GM12878 (cell line): ENCODE measurements around the gene NRXN3. TPM values are rescaled to one million over a fixed set of nuclear protein-coding genes. Genes with fewer than 3 reads are reported as not detected.

Experiments used
- ATAC-seq: fragments of 200-7000 bp; cut with Tn5 transposase; 3 replicates; pipeline ENCODE4 v1.9.1; 2020; ENCODE audit warnings: mild to moderate bottlenecking, moderate library complexity
- BruUV-seq: library from RNA; stranded (reverse); fragments of 400-500 nt; replicated peaks from 2 replicates; lab custom pipeline; 2021; lab: Mats Ljungman, UMichigan
- CTCF ChIA-PET: fragments of 300-600 bp; sonication (Branson Sonifier 250); formaldehyde crosslinking; extraction: SDS; loops from one replicate; lab custom pipeline; 2021; ENCODE audit warnings: inconsistent platforms; lab: Yijun Ruan, JAX
- POLR2A ChIA-PET: fragments of 350-600 bp; formaldehyde crosslinking; extraction: SDS; loops from one replicate; lab custom pipeline; 2021; ENCODE audit warnings: inconsistent platforms; lab: Charles Lee
- RAD21 ChIA-PET: fragments of 300-600 bp; sonication (Branson Sonifier 250); formaldehyde crosslinking; loops from one replicate; lab custom pipeline; 2023; ENCODE audit warnings: antibody characterized with exemption; ENCODE audit not compliant: unreplicated experiment; lab: Charles Lee
- SMC1A ChIA-PET: fragments of 300-600 bp; sonication (Branson Sonifier 250); formaldehyde crosslinking; loops from one replicate; lab custom pipeline; 2023; ENCODE audit not compliant: unreplicated experiment, uncharacterized antibody; lab: Charles Lee
- DNase-seq: peaks from one replicate; pipeline ENCODE4 v3.0.0-alpha.2; 2011; ENCODE audit warnings: low read depth, low spot score
- FAIRE-seq: peaks from 3 replicates; lab custom pipeline; 2011; peaks lifted over from hg19 to GRCh38; lab: Jason Lieb, UNC
- H2AFZ ChIP-seq: 2 replicates; pipeline ENCODE4 v1.6.0; 2011; ENCODE audit warnings: low read depth, low read length, control low read depth; ENCODE audit not compliant: control insufficient read depth
- H3K27ac ChIP-seq: 2 replicates; pipeline ENCODE4 v1.5.1; 2011; ENCODE audit warnings: control low read depth; ENCODE audit not compliant: control insufficient read depth, insufficient read depth
- H3K27me3 ChIP-seq, 2 experiments: replicated peaks in 1 of 2; 2 replicates each; pipeline versions ENCODE4 v1.6.0 to v1.6.1; 2011; ENCODE audit warnings: low read length in 1 of 2; ENCODE audit not compliant: control insufficient read depth in 2 of 2, insufficient read depth in 2 of 2
- H3K36me3 ChIP-seq, 2 experiments: 2 replicates each; pipeline ENCODE4 v1.5.1; 2011; ENCODE audit warnings: low read length in 1 of 2; ENCODE audit not compliant: control insufficient read depth in 2 of 2, insufficient read depth in 2 of 2
- H3K4me1 ChIP-seq: 2 replicates; pipeline ENCODE4 v1.6.1; 2011; ENCODE audit warnings: mild to moderate bottlenecking, low read length, moderate library complexity, mixed read lengths; ENCODE audit not compliant: control insufficient read depth, insufficient read depth
- H3K4me2 ChIP-seq: 2 replicates; pipeline ENCODE4 v1.6.0; 2011; ENCODE audit warnings: control low read depth; ENCODE audit not compliant: control insufficient read depth, insufficient read depth
- H3K4me3 ChIP-seq: fragments of 200-600 bp; sonication (generic); 2 replicates; pipeline ENCODE4 v1.5.1; 2016
- H3K79me2 ChIP-seq: 2 replicates; pipeline ENCODE4 v1.6.0; 2011; ENCODE audit warnings: low read length; ENCODE audit not compliant: control insufficient read depth, insufficient read depth
- H3K9ac ChIP-seq: 2 replicates; pipeline ENCODE4 v1.8.0; 2011; ENCODE audit warnings: low read length, control low read depth, mixed read lengths; ENCODE audit not compliant: control insufficient read depth, insufficient read depth
- H3K9me3 ChIP-seq: replicated peaks from 3 replicates; pipeline ENCODE4 v1.5.1; 2011; ENCODE audit warnings: mild to moderate bottlenecking, low read length; ENCODE audit not compliant: control insufficient read depth, insufficient read depth
- H4K20me1 ChIP-seq: 2 replicates; pipeline ENCODE4 v1.6.0; 2011; ENCODE audit not compliant: control insufficient read depth, insufficient read depth
- BCL3 ChIP-seq: IDR thresholded peaks from 2 replicates; pipeline ENCODE4 v1.6.1; 2011; ENCODE audit warnings: borderline replicate concordance, low read depth, mild to moderate bottlenecking, moderate library complexity, low read length; ENCODE audit not compliant: insufficient read depth, poor library complexity, severe bottlenecking
- CTCF ChIP-seq, 3 experiments: IDR thresholded peaks in 2 of 3; conservative IDR thresholded peaks in 1 of 3; 2 replicates each; pipeline ENCODE4 v1.5.1; 2011; ENCODE audit warnings: low read depth in 3 of 3, low read length in 3 of 3, mild to moderate bottlenecking in 3 of 3, control low read depth in 2 of 3, moderate library complexity in 2 of 3, inconsistent platforms in 1 of 3, mixed read lengths in 1 of 3; ENCODE audit not compliant: control insufficient read depth in 2 of 3, insufficient read depth in 1 of 3; ENCODE audit errors: extremely low read depth in 1 of 3
- EED ChIP-seq: sonication (generic); IDR thresholded peaks from 2 replicates; pipeline ENCODE4 v1.6.1; 2016; ENCODE audit warnings: antibody characterized with exemption, low read depth
- EGR1 ChIP-seq, 2 experiments: IDR thresholded peaks; 1 replicate in 1 of 2; 2 replicates in 1 of 2; pipeline ENCODE4 v1.6.1; 2011 to 2012; ENCODE audit warnings: low read depth in 2 of 2, low read length in 2 of 2, borderline replicate concordance in 1 of 2, mild to moderate bottlenecking in 1 of 2, moderate library complexity in 1 of 2
- ETV6 ChIP-seq, 2 experiments: fragments of 450-650 bp in 1 of 2; IDR thresholded peaks in 1 of 2; conservative IDR thresholded peaks in 1 of 2; 2 replicates each; pipeline ENCODE4 v1.6.1; 2014; ENCODE audit warnings: antibody characterized with exemption in 1 of 2, borderline replicate concordance in 1 of 2, low read depth in 1 of 2, mild to moderate bottlenecking in 1 of 2, moderate library complexity in 1 of 2
- PAX8 ChIP-seq: fragments of 450-650 bp; IDR thresholded peaks from 2 replicates; pipeline ENCODE4 v1.6.1; 2017; ENCODE audit warnings: mild to moderate bottlenecking, moderate library complexity
- SP1 ChIP-seq: IDR thresholded peaks from one replicate; pipeline ENCODE4 v1.6.1; 2011; ENCODE audit warnings: low read depth, low read length
- TCF7 ChIP-seq: IDR thresholded peaks from 2 replicates; pipeline ENCODE4 v1.6.1; 2014; ENCODE audit warnings: antibody characterized with exemption, borderline replicate concordance
- ZBTB11 ChIP-seq: fragments of 450-650 bp; formaldehyde crosslinking; IDR thresholded peaks from 2 replicates; pipeline ENCODE4 v1.5.0; 2022; ENCODE audit warnings: mild to moderate bottlenecking, missing genetic modification characterization
- ZNF207 ChIP-seq: fragments of 450-650 bp; IDR thresholded peaks from 2 replicates; pipeline ENCODE4 v1.6.1; 2014; ENCODE audit warnings: antibody characterized with exemption, mild to moderate bottlenecking, borderline replicate concordance
- ZNF384 ChIP-seq: IDR thresholded peaks from 2 replicates; pipeline ENCODE4 v1.6.1; 2012; ENCODE audit warnings: low read depth, mild to moderate bottlenecking, low read length, improper control_type of control experiment, borderline replicate concordance
- ZSCAN29 ChIP-seq: fragments of 450-650 bp; IDR thresholded peaks from 2 replicates; pipeline ENCODE4 v1.6.1; 2017; ENCODE audit warnings: mild to moderate bottlenecking, moderate library complexity
- WGBS: methylation state at CpG from one replicate; pipeline ENCODE4 v1.1.6; 2016; ENCODE audit warnings: low lambda C conversion rate; ENCODE audit not compliant: insufficient replicate concordance, insufficient coverage; ENCODE audit errors: missing lambda C conversion rate; 5-methylcytosine and 5-hydroxymethylcytosine counted together
- in situ Hi-C: fragments of 300-500 bp; cut with MboI; formaldehyde crosslinking; loops from 9 replicates; pipeline ENCODE4 v1.14.3; 2018; ENCODE audit warnings: mixed read lengths
- intact Hi-C: fragments of 100-400 bp; cut with micrococcal nuclease; formaldehyde crosslinking; loops from one replicate; pipeline ENCODE4 v1.14.2; 2022; ENCODE audit not compliant: unreplicated experiment
- polyA plus RNA-seq, 11 experiments: library from polyadenylated mRNA; depleted of rRNA in 4 of 11; unstranded in 6 of 11; stranded (reverse) in 5 of 11; fragments of >200 nt; fragmentation: Nextera tagmentation in 4 of 11; fragmentation: Illumina TruSeq in 1 of 11; extraction: Ambion mirVana in 4 of 11; extraction: Trizol in 1 of 11; gene quantifications; 1 replicate in 1 of 11; 2 replicates in 10 of 11; pipeline versions ENCODE4 v1.2.1 to v1.2.3, GENCODE V29; 2011 to 2016; ENCODE audit warnings: inconsistent platforms in 2 of 11, missing spikeins in 2 of 11, low read depth in 1 of 11
- total RNA-seq, 4 experiments: library from RNA; depleted of rRNA in 3 of 4; stranded (reverse); fragments of >200 nt in 3 of 4; fragmentation: Illumina TruSeq in 1 of 4; extraction: Trizol in 1 of 4; gene quantifications; 2 replicates each; pipeline versions ENCODE4 v1.2.1 to v1.2.3, GENCODE V29; 2013 to 2021
- TF ChIP-seq, protein P1 (sequence below): IDR thresholded peaks from 2 replicates; pipeline ENCODE4 v1.6.1; 2012; ENCODE audit warnings: low read depth, low read length, improper control_type of control experiment
- TF ChIP-seq, protein P2 (sequence below): fragments of 450-650 bp; IDR thresholded peaks from 2 replicates; pipeline ENCODE4 v1.6.1; 2016; ENCODE audit warnings: mild to moderate bottlenecking

Gene NRXN3
- total and polyA plus RNA-seq, 10 of the 15 experiments (the other 5 are each of a cell fraction or from before 2014, with no cell fraction given), result 0.52 to 3.3 (median 1.4) TPM

- H3K4me1 ChIP-seq, result no peaks in the 10 kb centered on the region
- no peak overlapping the region for H3K27ac ChIP-seq
- BruUV-seq, result no TSS peak
- SMC1A ChIA-PET, result no interaction called here
- DNase-seq (no peak), ATAC-seq (no peak), FAIRE-seq (no peak)
- RAD21 ChIA-PET, result no interaction called here
- H3K9me3 ChIP-seq, result no peaks in the 10 kb centered on the region
- H3K4me3 ChIP-seq, result no peak overlapping the region
- in situ Hi-C loops (no loop called here), intact Hi-C loops (no loop called here)
- WGBS, result 18% methylated on average over 2 of the region's 2 CpGs
- no peaks in the 10 kb centered on the region for H3K36me3 ChIP-seq
- no peaks in the 10 kb centered on the region for H4K20me1 ChIP-seq
- no peak overlapping the region for H3K4me2 ChIP-seq
- CTCF ChIA-PET, result interaction anchor here (1.3 kb wide), 1 partner anchor 441 kb away, joined by 3 read pairs; no protein-coding TSS in a partner anchor
- POLR2A ChIA-PET, result no interaction called here
- H3K27me3 ChIP-seq, result no peaks in the 10 kb centered on the region
- H3K79me2 ChIP-seq, result no peaks in the 10 kb centered on the region
- no peak overlapping the region for H3K9ac ChIP-seq
- H2AFZ ChIP-seq, result no peak overlapping the region
- TF ChIP-seq ZBTB11 (CRISPR knock-in tag) (no peak), PAX8 (no peak), TCF7 (no peak), SP1 (no peak), ZNF384 (no peak), ZSCAN29 (no peak), BCL3 (no peak), CTCF (IDR thresholded peaks at IDR 0.05 in 2 of 3, conservative IDR thresholded peaks at IDR 0.05 in 1 of 3; ENCODE audit: control insufficient read depth in 2 of 3, extremely low read depth in 1 of 3, insufficient read depth in 1 of 3, low read depth in 3 of 3, low read length in 3 of 3) (no peak), EED (no peak), ZNF207 (no peak), EGR1 (IDR thresholded peaks at IDR 0.05; ENCODE audit: borderline replicate concordance in 1 of 2, low read depth in 2 of 2, low read length in 2 of 2) (no peak), ETV6 (conservative IDR thresholded peaks at IDR 0.05 in 1 of 2, IDR thresholded peaks at IDR 0.05 in 1 of 2; ENCODE audit: borderline replicate concordance in 1 of 2, low read depth in 1 of 2) (no peak)
- TF ChIP-seq, protein P1, sequence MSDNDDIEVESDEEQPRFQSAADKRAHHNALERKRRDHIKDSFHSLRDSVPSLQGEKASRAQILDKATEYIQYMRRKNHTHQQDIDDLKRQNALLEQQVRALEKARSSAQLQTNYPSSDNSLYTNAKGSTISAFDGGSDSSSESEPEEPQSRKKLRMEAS, result no peak
- TF ChIP-seq, protein P2, sequence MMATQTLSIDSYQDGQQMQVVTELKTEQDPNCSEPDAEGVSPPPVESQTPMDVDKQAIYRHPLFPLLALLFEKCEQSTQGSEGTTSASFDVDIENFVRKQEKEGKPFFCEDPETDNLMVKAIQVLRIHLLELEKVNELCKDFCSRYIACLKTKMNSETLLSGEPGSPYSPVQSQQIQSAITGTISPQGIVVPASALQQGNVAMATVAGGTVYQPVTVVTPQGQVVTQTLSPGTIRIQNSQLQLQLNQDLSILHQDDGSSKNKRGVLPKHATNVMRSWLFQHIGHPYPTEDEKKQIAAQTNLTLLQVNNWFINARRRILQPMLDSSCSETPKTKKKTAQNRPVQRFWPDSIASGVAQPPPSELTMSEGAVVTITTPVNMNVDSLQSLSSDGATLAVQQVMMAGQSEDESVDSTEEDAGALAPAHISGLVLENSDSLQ, result no peak
Observed at GRCh38 chr14:78156196-78156595, 14.0 kb upstream of the NRXN3 start.
